Parathyroid adenoma (tissue), 2 donors: Measurements from ENCODE around the gene MAPRE2.

Source experiments
- H2AFZ ChIP-seq: fragments of 300-600 bp; sonication (generic); one replicate; pipeline ENCODE4 v1.7.0; 2017; ENCODE audit warnings: antibody characterized with exemption, mild to moderate bottlenecking
- H3K27ac ChIP-seq: fragments of 300-600 bp; sonication (generic); one replicate; pipeline ENCODE4 v1.7.0; 2017
- H3K27me3 ChIP-seq: fragments of 300-600 bp; sonication (generic); one replicate; pipeline ENCODE4 v1.7.0; 2017; ENCODE audit warnings: low read length; ENCODE audit not compliant: control insufficient read depth, insufficient read depth
- H3K36me3 ChIP-seq: fragments of 300-600 bp; sonication (generic); one replicate; pipeline ENCODE4 v1.7.0; 2017; ENCODE audit warnings: low read length; ENCODE audit not compliant: control insufficient read depth, insufficient read depth
- H3K4me1 ChIP-seq: fragments of 300-600 bp; sonication (generic); one replicate; pipeline ENCODE4 v1.7.0; 2017; ENCODE audit warnings: control low read depth
- H3K4me2 ChIP-seq: fragments of 300-600 bp; sonication (generic); one replicate; pipeline ENCODE4 v1.7.0; 2017; ENCODE audit warnings: low read length
- H3K4me3 ChIP-seq: fragments of 300-600 bp; sonication (generic); one replicate; pipeline ENCODE4 v1.7.0; 2017; ENCODE audit warnings: low read depth, low read length
- H3K79me2 ChIP-seq: fragments of 300-600 bp; sonication (generic); one replicate; pipeline ENCODE4 v1.7.0; 2017; ENCODE audit warnings: control low read depth
- H3K9ac ChIP-seq: fragments of 300-600 bp; sonication (generic); one replicate; pipeline ENCODE4 v1.7.0; 2017; ENCODE audit warnings: mild to moderate bottlenecking
- H3K9me3 ChIP-seq: fragments of 300-600 bp; sonication (generic); one replicate; pipeline ENCODE4 v1.7.0; 2017; ENCODE audit warnings: low read length; ENCODE audit not compliant: control insufficient read depth
- TF ChIP-seq, protein P1 (sequence below): fragments of 300-600 bp; sonication (generic); IDR thresholded peaks from one replicate; pipeline ENCODE4 v1.7.0; 2017; ENCODE audit warnings: antibody characterized with exemption, mild to moderate bottlenecking
- donor health status: primary hyperparathyroidism.

The MAPRE2 gene

DNA sequence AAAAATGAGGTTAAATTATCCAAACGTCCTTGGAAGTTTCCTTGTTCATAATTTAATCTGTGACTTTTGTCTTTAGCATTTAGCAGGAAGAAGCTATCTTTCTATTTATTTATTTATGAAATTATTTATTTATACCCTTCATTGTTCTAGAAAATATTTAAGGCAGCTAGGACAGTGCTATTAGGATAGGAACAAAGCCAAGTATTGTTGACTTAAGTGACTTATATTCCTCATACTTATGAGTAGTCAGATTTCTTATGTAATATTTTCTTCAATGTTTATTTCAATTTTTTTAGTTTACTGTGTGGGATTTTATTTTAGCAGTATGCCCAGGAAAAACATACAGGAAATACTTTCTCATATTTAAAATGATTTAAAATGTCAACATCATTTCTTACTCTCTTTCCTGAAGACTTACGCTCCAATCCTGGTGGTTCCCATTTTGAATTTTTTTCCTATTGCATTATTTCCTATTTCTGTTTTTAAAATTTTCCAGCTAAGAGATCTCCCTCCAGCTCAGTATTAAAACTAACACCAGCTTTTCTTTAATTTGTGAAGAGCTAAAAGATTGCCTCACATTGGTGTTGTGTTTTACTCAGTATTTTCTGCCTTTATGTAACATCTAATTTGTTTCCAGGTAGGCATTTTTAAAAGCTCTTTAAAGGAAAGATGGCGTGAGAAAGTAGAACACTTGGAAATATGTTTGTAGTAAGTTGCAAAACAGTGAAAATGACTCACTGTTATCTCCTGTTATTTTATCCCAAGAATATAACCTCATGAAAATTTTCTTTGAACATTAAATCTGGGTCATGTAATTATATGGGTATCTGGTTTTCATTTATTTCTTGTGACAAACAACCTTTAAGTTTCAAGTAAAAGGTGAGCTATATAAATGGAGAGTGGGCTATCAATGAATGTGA, 32.2 kb downstream of the MAPRE2 start:
- TF ChIP-seq, protein P1, sequence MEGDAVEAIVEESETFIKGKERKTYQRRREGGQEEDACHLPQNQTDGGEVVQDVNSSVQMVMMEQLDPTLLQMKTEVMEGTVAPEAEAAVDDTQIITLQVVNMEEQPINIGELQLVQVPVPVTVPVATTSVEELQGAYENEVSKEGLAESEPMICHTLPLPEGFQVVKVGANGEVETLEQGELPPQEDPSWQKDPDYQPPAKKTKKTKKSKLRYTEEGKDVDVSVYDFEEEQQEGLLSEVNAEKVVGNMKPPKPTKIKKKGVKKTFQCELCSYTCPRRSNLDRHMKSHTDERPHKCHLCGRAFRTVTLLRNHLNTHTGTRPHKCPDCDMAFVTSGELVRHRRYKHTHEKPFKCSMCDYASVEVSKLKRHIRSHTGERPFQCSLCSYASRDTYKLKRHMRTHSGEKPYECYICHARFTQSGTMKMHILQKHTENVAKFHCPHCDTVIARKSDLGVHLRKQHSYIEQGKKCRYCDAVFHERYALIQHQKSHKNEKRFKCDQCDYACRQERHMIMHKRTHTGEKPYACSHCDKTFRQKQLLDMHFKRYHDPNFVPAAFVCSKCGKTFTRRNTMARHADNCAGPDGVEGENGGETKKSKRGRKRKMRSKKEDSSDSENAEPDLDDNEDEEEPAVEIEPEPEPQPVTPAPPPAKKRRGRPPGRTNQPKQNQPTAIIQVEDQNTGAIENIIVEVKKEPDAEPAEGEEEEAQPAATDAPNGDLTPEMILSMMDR, result no peak

DNA sequence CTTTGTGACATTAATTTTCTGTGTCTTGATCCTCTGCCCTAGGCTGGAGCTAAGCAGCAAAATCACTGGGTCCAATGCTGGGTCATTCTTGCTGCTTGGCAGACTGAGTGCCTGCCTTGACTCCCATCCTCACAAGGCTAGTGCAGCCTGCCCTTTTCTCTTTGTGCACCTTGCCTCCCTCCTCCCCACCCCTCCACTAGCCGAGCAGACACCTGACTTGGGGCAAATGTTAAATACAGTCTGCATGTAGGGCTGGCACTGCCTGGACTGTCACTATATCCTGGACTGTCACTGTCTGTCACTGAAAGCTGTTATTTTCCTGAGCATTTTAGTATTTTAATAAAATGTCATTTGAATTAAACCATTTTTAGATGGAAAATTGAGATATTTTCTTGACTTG, 33.4 kb downstream of the MAPRE2 start:
- Histone ChIP-seq H3K79me2 (peaks cover 2% of the 10 kb centered on the region), H3K27me3 (no peaks in the 10 kb centered on the region), H3K9ac (no peak overlapping the region), H3K4me3 (no peak overlapping the region), H3K9me3 (no peaks in the 10 kb centered on the region), H3K27ac (no peak overlapping the region), H3K4me1 (no peaks in the 10 kb centered on the region), H3K36me3 (no peaks in the 10 kb centered on the region), H3K4me2 (no peak overlapping the region), H2AFZ (no peak overlapping the region)
- TF ChIP-seq, protein P1, result no peak

More for the DNA sequence above, 32.2 kb downstream of the MAPRE2 start:
- Histone ChIP-seq H3K4me2 (no peak overlapping the region), H3K4me1 (no peaks in the 10 kb centered on the region), H2AFZ (no peak overlapping the region), H3K27ac (no peak overlapping the region), H3K27me3 (no peaks in the 10 kb centered on the region), H3K9me3 (no peaks in the 10 kb centered on the region), H3K79me2 (peaks cover 2% of the 10 kb centered on the region), H3K36me3 (no peaks in the 10 kb centered on the region), H3K9ac (no peak overlapping the region), H3K4me3 (no peak overlapping the region)

DNA sequence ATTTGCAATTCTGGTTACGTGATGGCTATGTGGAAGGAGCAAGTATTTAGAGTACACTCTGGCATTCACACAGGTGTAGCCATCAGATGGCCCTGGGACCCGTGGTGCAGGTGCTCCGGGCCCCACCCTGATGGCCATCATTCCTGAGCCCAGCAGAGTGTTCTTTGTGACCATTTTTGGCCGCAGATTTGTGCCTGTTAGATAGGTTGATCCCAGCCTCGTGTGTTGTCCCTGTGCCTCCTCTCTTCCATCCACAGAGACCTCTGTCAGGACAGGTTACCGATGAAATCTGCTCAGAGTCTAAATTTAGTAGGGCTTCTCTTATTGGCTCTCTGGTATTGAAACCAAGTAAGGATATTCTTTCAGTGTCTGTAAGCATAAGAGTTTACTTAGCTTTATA, 33.9 kb downstream of the MAPRE2 start:
- H3K79me2 ChIP-seq, result peaks cover 2% of the 10 kb centered on the region
- no peaks in the 10 kb centered on the region for H3K36me3 ChIP-seq
- no peaks in the 10 kb centered on the region for H3K27me3 ChIP-seq
- H3K9ac ChIP-seq, result no peak overlapping the region
- H2AFZ ChIP-seq, result no peak overlapping the region
- no peaks in the 10 kb centered on the region for H3K9me3 ChIP-seq
- H3K4me3 ChIP-seq, result no peak overlapping the region
- H3K4me1 ChIP-seq, result no peaks in the 10 kb centered on the region
- TF ChIP-seq, protein P1, result no peak
- no peak overlapping the region for H3K4me2 ChIP-seq
- H3K27ac ChIP-seq, result no peak overlapping the region

DNA sequence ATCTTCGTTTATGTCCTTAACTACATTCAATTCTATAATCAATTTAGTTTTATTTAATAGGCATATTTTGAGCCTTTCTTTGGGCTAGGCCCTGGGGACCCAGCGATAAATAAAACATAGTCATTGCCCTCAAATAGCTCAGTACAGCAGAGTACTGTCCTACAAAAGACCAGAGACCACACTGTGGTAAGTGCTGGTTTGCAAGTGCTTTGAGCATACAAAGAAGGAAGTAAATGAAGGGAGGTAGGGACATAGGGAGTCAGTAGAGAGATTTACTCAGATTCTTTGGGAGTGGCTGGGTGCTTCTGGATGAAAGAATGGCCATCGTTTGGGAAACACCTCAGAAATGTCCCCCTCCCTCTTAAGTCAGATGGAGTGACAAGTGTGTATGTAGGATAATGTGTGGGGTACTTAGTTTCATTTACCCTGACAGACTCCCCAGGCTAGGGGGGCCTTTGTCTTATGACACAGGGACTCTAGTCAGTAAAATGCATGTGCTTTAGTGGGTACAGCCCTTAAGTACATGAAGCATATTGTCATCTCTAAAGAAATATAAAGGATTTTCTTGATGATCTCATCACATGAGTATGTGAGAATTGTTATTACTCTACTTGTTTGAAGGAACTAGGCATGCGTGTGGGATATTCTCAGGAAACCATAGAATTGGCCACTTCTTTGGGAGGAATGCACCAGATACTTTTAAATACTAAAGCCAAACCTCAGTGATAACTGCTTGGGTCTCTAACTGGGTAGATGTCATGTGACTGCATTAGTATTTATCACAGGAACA, 35.1 kb downstream of the MAPRE2 start:
- Histone ChIP-seq H2AFZ (no peak overlapping the region), H3K9me3 (no peaks in the 10 kb centered on the region), H3K36me3 (no peaks in the 10 kb centered on the region), H3K4me1 (no peaks in the 10 kb centered on the region), H3K79me2 (peaks cover 2% of the 10 kb centered on the region), H3K27me3 (no peaks in the 10 kb centered on the region), H3K27ac (no peak overlapping the region), H3K4me2 (no peak overlapping the region), H3K4me3 (no peak overlapping the region), H3K9ac (no peak overlapping the region)
- TF ChIP-seq, protein P1, result no peak
